H9 (cell line): ENCODE measurements around the gene BAIAP2. TPM values are rescaled to one million over a fixed set of nuclear protein-coding genes. Genes with fewer than 3 reads are reported as not detected.

Source experiments
- DNase-seq: peaks from one replicate; pipeline ENCODE4 v3.0.0-alpha.2; 2017
- H2AFZ ChIP-seq: one replicate; pipeline ENCODE4 v1.6.1; 2013; ENCODE audit warnings: mild to moderate bottlenecking, low read length, control low read depth, moderate library complexity
- H2AK5ac ChIP-seq: 2 replicates; pipeline ENCODE4 v1.6.1; 2013; ENCODE audit warnings: low read length, control low read depth, mixed read lengths; ENCODE audit not compliant: insufficient read length
- H2BK120ac ChIP-seq: one replicate; pipeline ENCODE4 v1.6.1; 2013; ENCODE audit warnings: low read depth, mild to moderate bottlenecking, low read length, control low read depth, inconsistent platforms; ENCODE audit not compliant: poor library complexity, severe bottlenecking
- H2BK12ac ChIP-seq: 2 replicates; pipeline ENCODE4 v1.6.1; 2013; ENCODE audit warnings: low read length, control low read depth, mixed read lengths, low read depth; ENCODE audit not compliant: insufficient read length
- H2BK15ac ChIP-seq: 2 replicates; pipeline ENCODE4 v1.6.1; 2013; ENCODE audit warnings: low read depth, low read length, control low read depth
- H2BK20ac ChIP-seq: one replicate; pipeline ENCODE4 v1.6.1; 2013; ENCODE audit warnings: low read depth, mild to moderate bottlenecking, low read length, control low read depth, inconsistent platforms; ENCODE audit not compliant: poor library complexity, severe bottlenecking
- H2BK5ac ChIP-seq: 2 replicates; pipeline ENCODE4 v1.6.1; 2013; ENCODE audit warnings: low read length, control low read depth, mixed read lengths; ENCODE audit not compliant: insufficient read length
- H3K14ac ChIP-seq: 2 replicates; pipeline ENCODE4 v1.6.1; 2013; ENCODE audit warnings: low read length, control low read depth; ENCODE audit not compliant: insufficient read depth
- H3K18ac ChIP-seq: 2 replicates; pipeline ENCODE4 v1.6.1; 2013; ENCODE audit warnings: low read depth, mild to moderate bottlenecking, mixed read lengths, low read length, control low read depth; ENCODE audit not compliant: insufficient read length
- H3K23ac ChIP-seq: 2 replicates; pipeline ENCODE4 v1.6.1; 2013; ENCODE audit warnings: low read length, control low read depth, mixed read lengths, low read depth; ENCODE audit not compliant: insufficient read length
- H3K23me2 ChIP-seq: 2 replicates; pipeline ENCODE4 v1.6.1; 2013; ENCODE audit warnings: low read depth, mild to moderate bottlenecking, mixed read lengths, low read length, control low read depth; ENCODE audit not compliant: insufficient read length, poor library complexity, severe bottlenecking
- H3K27ac ChIP-seq: 2 replicates; pipeline ENCODE4 v1.5.1; 2013; ENCODE audit warnings: low read length, control low read depth, mixed read lengths, low read depth; ENCODE audit not compliant: insufficient read length
- H3K27me3 ChIP-seq: 2 replicates; pipeline ENCODE4 v1.6.1; 2013; ENCODE audit warnings: low read length, control low read depth, inconsistent platforms; ENCODE audit not compliant: insufficient read depth
- H3K4ac ChIP-seq: 2 replicates; pipeline ENCODE4 v1.6.1; 2013; ENCODE audit warnings: low read depth, mild to moderate bottlenecking, control low read depth, inconsistent platforms, low read length, moderate library complexity
- H3K4me1 ChIP-seq: 2 replicates; pipeline ENCODE4 v1.6.1; 2013; ENCODE audit warnings: low read length, control low read depth, inconsistent platforms; ENCODE audit not compliant: insufficient read depth
- H3K4me2 ChIP-seq: 2 replicates; pipeline ENCODE4 v1.6.1; 2013; ENCODE audit warnings: low read length, control low read depth, mixed read lengths; ENCODE audit not compliant: insufficient read length, insufficient read depth
- H3K56ac ChIP-seq: 2 replicates; pipeline ENCODE4 v1.6.1; 2013; ENCODE audit warnings: low read depth, mild to moderate bottlenecking, mixed read lengths, low read length, control low read depth; ENCODE audit not compliant: insufficient read length
- H3K79me1 ChIP-seq: 2 replicates; pipeline ENCODE4 v1.6.1; 2013; ENCODE audit warnings: low read depth, mild to moderate bottlenecking, moderate library complexity, low read length, control low read depth, inconsistent platforms; ENCODE audit not compliant: insufficient read depth, poor library complexity, severe bottlenecking
- H3K79me2 ChIP-seq: 2 replicates; pipeline ENCODE4 v1.6.1; 2013; ENCODE audit warnings: low read length, control low read depth, inconsistent platforms; ENCODE audit not compliant: insufficient read depth
- H3K9ac ChIP-seq: 2 replicates; pipeline ENCODE4 v1.6.1; 2013; ENCODE audit warnings: low read length, control low read depth, mixed read lengths; ENCODE audit not compliant: insufficient read length; ENCODE audit errors: extremely low read depth
- H3K9me3 ChIP-seq: one replicate; pipeline ENCODE4 v1.6.1; 2013; ENCODE audit warnings: low read depth, low read length, inconsistent platforms; ENCODE audit not compliant: control insufficient read depth
- H3T11ph ChIP-seq: one replicate; pipeline ENCODE4 v1.6.1; 2013; ENCODE audit warnings: mild to moderate bottlenecking, low read length, control low read depth, inconsistent platforms
- H4K20me1 ChIP-seq: one replicate; pipeline ENCODE4 v1.6.1; 2013; ENCODE audit not compliant: control insufficient read depth, insufficient read length, insufficient read depth
- H4K5ac ChIP-seq: 2 replicates; pipeline ENCODE4 v1.6.1; 2013; ENCODE audit warnings: low read depth, mild to moderate bottlenecking, mixed read lengths, low read length, control low read depth; ENCODE audit not compliant: insufficient read length
- H4K8ac ChIP-seq: replicated peaks from 2 replicates; pipeline ENCODE4 v1.6.1; 2013; ENCODE audit warnings: low read length, control low read depth, mixed read lengths, low read depth; ENCODE audit not compliant: insufficient read length
- H4K91ac ChIP-seq: 2 replicates; pipeline ENCODE4 v1.6.1; 2013; ENCODE audit warnings: low read depth, mild to moderate bottlenecking, moderate library complexity, mixed read lengths, low read length, control low read depth; ENCODE audit not compliant: insufficient read length
- H3K27ac Mint-ChIP-seq, 3 experiments: 2 replicates in 2 of 3; 3 replicates in 1 of 3; pipeline ENCODE4 v1.8.0; 2020 to 2021; ENCODE audit warnings: mixed read lengths in 3 of 3, mild to moderate bottlenecking in 1 of 3, moderate library complexity in 1 of 3
- H3K27me3 Mint-ChIP-seq: 2 replicates; pipeline ENCODE4 v1.8.0; 2021; ENCODE audit warnings: low read depth, mild to moderate bottlenecking, moderate library complexity, mixed read lengths
- H3K36me3 Mint-ChIP-seq, 3 experiments: 2 replicates in 2 of 3; 3 replicates in 1 of 3; pipeline ENCODE4 v1.8.0; 2020 to 2021; ENCODE audit warnings: low read depth in 3 of 3, mixed read lengths in 3 of 3; ENCODE audit not compliant: insufficient read depth in 1 of 3
- H3K4me1 Mint-ChIP-seq, 2 experiments: 2 replicates each; pipeline ENCODE4 v1.8.0; 2020; ENCODE audit warnings: mixed read lengths in 2 of 2
- H3K4me3 Mint-ChIP-seq, 2 experiments: 2 replicates in 1 of 2; 3 replicates in 1 of 2; pipeline ENCODE4 v1.8.0; 2020 to 2021; ENCODE audit warnings: mild to moderate bottlenecking in 2 of 2, mixed read lengths in 2 of 2, moderate library complexity in 1 of 2
- H3K9me3 Mint-ChIP-seq, 2 experiments: 2 replicates in 1 of 2; 3 replicates in 1 of 2; pipeline ENCODE4 v1.8.0; 2020; ENCODE audit warnings: mild to moderate bottlenecking in 2 of 2, mixed read lengths in 2 of 2, moderate library complexity in 1 of 2
- CTCF ChIP-seq: fragments of 200-600 bp; sonication (generic); conservative IDR thresholded peaks from 3 replicates; pipeline ENCODE4 v1.8.0; 2021; ENCODE audit warnings: antibody characterized with exemption, mild to moderate bottlenecking
- WGBS: extraction: QIAGEN DNeasy Blood & Tissue Kit; methylation state at CpG from one replicate; pipeline ENCODE4 v1.1.7; 2013; ENCODE audit warnings: missing lambda C conversion rate, low lambda C conversion rate, mixed read lengths; ENCODE audit not compliant: insufficient read length; ENCODE audit errors: extremely low coverage; 5-methylcytosine and 5-hydroxymethylcytosine counted together
- total RNA-seq: library from RNA; stranded (reverse); gene quantifications from 2 replicates; pipeline ENCODE4 v1.2.1, GENCODE V29; 2021

Gene BAIAP2
- total RNA-seq, 1 experiment from 2014 or later = 27.8 TPM

- H3K14ac ChIP-seq = no peak overlapping the region; the same call in 1 of the 2 replicates
- H3K79me1 ChIP-seq = no peaks in the 10 kb centered on the region
- H2AK5ac ChIP-seq = no peak overlapping the region
- peaks cover 11 to 19% of the 10 kb centered on the region in 2 experiments for H3K4me1 Mint-ChIP-seq
- peaks cover 10% of the 10 kb centered on the region for H3K23me2 ChIP-seq
- no peaks in the 10 kb centered on the region for H3K4me1 ChIP-seq
- H3K27me3 Mint-ChIP-seq = peaks cover 48% of the 10 kb centered on the region
- no peak overlapping the region for H2BK15ac ChIP-seq
- H3K23ac ChIP-seq = no peak overlapping the region
- H3K9ac ChIP-seq = no peak overlapping the region
- H2BK5ac ChIP-seq = no peak overlapping the region
- DNase-seq = no peak
- H3K27ac Mint-ChIP-seq = no peak overlapping the region
- H4K8ac ChIP-seq = no peak overlapping the region
- WGBS = no CpG with 5 or more reads among the region's 16 CpGs
- H3K4me2 ChIP-seq = no peak overlapping the region
- H4K5ac ChIP-seq = no peak overlapping the region
- no peak overlapping the region for H3K56ac ChIP-seq
- H4K91ac ChIP-seq = no peak overlapping the region
- no peak overlapping the region for H3K4ac ChIP-seq
- no peak overlapping the region for H3K18ac ChIP-seq
- H2AFZ ChIP-seq = no peak overlapping the region
- H3K36me3 Mint-ChIP-seq = no peaks in the 10 kb centered on the region; a peak in 1 of 7 replicates
- no peak overlapping the region for H2BK120ac ChIP-seq
- H3K27ac ChIP-seq = no peak overlapping the region
- H3T11ph ChIP-seq = no peak overlapping the region
- H3K9me3 ChIP-seq = no peaks in the 10 kb centered on the region
- no peak overlapping the region for H3K4me3 Mint-ChIP-seq
- H3K9me3 Mint-ChIP-seq = no peaks in the 10 kb centered on the region
- H3K27me3 ChIP-seq = no peaks in the 10 kb centered on the region
- no peak for TF ChIP-seq CTCF
- no peaks in the 10 kb centered on the region for H3K79me2 ChIP-seq
- no peak overlapping the region for H2BK20ac ChIP-seq
- no peaks in the 10 kb centered on the region for H4K20me1 ChIP-seq
- no peak overlapping the region for H2BK12ac ChIP-seq
Observed at GRCh38 chr17:80987941-80988461, 47.0 kb upstream of the BAIAP2 start.
